ENCODE results near the gene MFSD12.
"Not testable (repeated sequence)": the region's sequence is repeated elsewhere in the genome, so short reads cannot be mapped to it uniquely, and the experiment has no call there.

Gene MFSD12

DNA sequence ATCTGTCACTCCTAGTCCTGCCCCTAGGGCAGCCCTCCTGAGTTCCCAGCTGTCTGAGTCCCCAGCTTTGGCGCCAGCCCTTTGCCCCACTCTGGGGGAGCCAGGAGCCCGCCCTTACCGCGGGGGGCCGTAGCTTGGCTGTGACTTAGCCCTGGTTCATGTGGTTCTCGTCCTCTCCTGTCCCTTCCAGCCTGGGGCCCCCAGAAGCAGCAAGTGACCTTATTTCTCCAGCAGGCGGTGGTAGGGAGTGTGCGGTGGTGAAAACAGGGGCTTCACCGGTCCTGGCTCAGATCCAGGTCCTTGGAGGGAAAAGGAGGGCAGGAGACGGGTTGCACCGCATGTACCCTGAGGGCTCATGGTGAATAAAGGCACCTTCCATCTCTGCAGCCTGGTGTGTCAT lies 35.8 kb upstream of the MFSD12 start:
- Histone ChIP-seq H3K36me3 (ENCODE audit: control insufficient read depth, insufficient read depth, low read length) (no peaks in the 10 kb centered on the region), H3K27me3 (ENCODE audit: control insufficient read depth, insufficient read depth, low read length) (no peaks in the 10 kb centered on the region), H3K4me1 (ENCODE audit: control insufficient read depth, insufficient read depth, low read length) (no peaks in the 10 kb centered on the region), H3K9me3 (ENCODE audit: control insufficient read depth, low read length) (no peaks in the 10 kb centered on the region), H3K9ac (ENCODE audit: low read length) (no peak overlapping the region), H3K4me3 (ENCODE audit: low read length) (no peak overlapping the region)

DNA sequence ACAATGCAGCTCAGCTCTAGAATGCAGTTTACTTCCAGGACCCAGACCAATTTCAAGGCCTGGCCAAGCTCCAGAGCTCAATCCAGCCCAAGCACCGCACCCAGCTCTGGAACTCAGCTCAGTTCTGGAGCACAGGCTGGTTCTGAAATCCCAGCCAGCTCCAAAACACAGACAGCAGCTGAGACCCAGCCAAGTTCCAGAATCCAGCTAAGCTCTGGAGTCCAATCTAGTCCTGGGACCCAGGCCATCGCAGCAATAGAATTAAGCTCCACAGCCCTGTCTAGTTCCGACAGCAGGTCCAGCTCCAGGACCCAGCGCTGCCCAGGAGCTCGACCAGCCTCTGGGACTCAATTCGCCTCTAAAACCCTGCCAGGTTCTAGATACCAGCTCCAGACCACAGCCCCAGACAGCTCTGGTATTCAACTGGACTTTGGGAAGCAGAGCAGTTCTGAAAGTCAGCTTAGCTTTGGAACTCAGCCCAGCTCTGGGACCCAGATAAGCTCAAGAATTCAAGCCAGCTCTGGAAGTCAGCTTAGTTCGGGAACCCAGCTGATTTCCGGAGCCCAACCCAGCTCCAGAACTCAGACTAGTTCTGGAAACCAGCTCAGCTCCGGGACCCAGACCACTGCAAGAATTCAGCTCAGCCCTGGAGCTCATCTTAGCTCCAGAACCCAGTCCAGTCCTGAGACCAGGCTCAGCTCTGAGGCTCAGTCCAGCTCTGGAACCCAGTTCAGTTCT lies 34.7 kb upstream of the MFSD12 start:
- no peak overlapping the region for H3K9ac ChIP-seq (ENCODE audit: low read length)
- H3K4me3 ChIP-seq (ENCODE audit: low read length) = no peak overlapping the region
- no peaks in the 10 kb centered on the region for H3K9me3 ChIP-seq (ENCODE audit: control insufficient read depth, low read length)
- H3K4me1 ChIP-seq (ENCODE audit: control insufficient read depth, insufficient read depth, low read length) = no peaks in the 10 kb centered on the region
- no peaks in the 10 kb centered on the region for H3K36me3 ChIP-seq (ENCODE audit: control insufficient read depth, insufficient read depth, low read length)
- no peaks in the 10 kb centered on the region for H3K27me3 ChIP-seq (ENCODE audit: control insufficient read depth, insufficient read depth, low read length)

DNA sequence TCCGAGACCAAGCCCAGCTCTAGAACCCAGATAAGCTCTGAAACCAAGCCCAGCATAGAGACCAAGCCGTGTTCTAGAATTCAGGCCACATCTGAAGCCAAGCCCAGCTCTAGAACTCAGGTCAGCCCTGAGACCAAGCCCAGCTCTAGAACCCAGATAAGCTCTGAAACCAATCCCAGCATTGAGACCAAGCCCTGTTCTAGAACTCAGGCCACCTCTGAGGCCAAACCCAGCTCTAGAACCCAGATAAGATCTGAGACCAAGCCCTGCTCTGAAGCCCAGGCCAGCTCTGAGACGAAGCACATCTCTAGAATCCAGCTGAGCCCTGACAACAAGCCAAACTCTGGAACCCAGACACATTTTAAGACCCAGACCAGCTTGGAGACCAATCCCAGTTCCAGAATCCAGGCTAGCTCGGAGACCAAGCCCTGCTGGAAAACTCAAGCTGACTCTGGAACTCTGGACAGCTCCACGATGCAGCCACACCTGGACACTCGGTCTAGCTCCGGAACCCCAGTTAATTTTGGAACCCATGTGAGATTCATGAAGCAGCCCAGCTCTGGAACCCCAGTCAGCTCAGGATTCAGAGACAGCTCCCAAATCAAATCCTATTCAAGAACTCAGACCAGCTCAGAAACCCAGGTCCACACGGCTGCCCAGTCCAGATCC lies 33.7 kb upstream of the MFSD12 start:
- H3K36me3 ChIP-seq (ENCODE audit: control insufficient read depth, insufficient read depth, low read length) = no peaks in the 10 kb centered on the region
- H3K4me3 ChIP-seq (ENCODE audit: low read length) = no peak overlapping the region
- H3K27me3 ChIP-seq (ENCODE audit: control insufficient read depth, insufficient read depth, low read length) = peaks cover 3% of the 10 kb centered on the region
- H3K4me1 ChIP-seq (ENCODE audit: control insufficient read depth, insufficient read depth, low read length) = no peaks in the 10 kb centered on the region
- H3K9me3 ChIP-seq (ENCODE audit: control insufficient read depth, low read length) = no peaks in the 10 kb centered on the region
- no peak overlapping the region for H3K9ac ChIP-seq (ENCODE audit: low read length)

DNA sequence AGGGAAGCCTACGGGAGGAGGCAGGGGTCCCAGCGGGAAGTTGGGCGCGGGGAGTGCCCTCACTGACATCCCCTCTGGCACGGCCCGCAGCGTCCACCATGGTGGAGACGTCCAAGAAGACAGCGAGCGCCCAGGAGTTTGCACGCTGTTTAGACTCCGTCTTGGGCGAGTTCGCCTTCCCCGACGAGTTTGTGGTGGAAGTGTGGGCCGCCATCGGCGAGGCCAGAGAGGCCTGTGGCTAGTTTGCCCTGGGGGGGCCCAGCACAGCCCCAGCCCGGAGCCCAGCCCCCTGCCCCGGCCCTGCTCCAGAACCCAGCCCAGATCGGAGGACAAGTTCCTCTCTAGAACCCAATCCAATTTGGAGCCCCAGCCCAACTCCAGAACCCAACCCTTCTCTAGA lies 32.6 kb upstream of the MFSD12 start:
- Histone ChIP-seq H3K27me3 (ENCODE audit: control insufficient read depth, insufficient read depth, low read length) (peaks cover 15% of the 10 kb centered on the region), H3K4me3 (ENCODE audit: low read length) (no peak overlapping the region), H3K9me3 (ENCODE audit: control insufficient read depth, low read length) (no peaks in the 10 kb centered on the region), H3K4me1 (ENCODE audit: control insufficient read depth, insufficient read depth, low read length) (no peaks in the 10 kb centered on the region), H3K36me3 (ENCODE audit: control insufficient read depth, insufficient read depth, low read length) (no peaks in the 10 kb centered on the region), H3K9ac (ENCODE audit: low read length) (no peak overlapping the region)

DNA sequence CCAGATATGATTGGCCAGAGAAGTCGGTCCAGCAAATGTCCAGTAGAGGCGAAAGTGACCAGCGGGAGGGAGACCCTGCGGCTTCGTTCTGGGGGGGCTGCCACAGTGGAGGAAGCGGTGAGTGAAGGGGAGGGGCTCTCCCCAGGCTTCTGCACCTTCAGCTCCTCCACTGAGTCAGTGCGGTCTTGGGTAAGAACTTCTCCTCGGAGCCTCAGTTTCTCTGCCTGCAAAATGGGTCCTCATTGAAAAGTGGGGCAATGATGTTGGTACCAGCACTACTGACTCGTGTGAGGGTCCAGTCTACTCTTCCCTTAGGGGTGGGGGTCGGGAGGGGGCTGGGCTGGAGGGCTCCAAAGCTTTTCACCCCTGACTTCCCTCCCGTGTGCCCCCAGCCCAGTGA lies 32.1 kb upstream of the MFSD12 start:
- Histone ChIP-seq H3K9me3 (ENCODE audit: control insufficient read depth, low read length) (no peaks in the 10 kb centered on the region), H3K9ac (ENCODE audit: low read length) (no peak overlapping the region), H3K36me3 (ENCODE audit: control insufficient read depth, insufficient read depth, low read length) (no peaks in the 10 kb centered on the region), H3K27me3 (ENCODE audit: control insufficient read depth, insufficient read depth, low read length) (peaks cover 15% of the 10 kb centered on the region), H3K4me1 (ENCODE audit: control insufficient read depth, insufficient read depth, low read length) (no peaks in the 10 kb centered on the region), H3K4me3 (ENCODE audit: low read length) (no peak overlapping the region)

DNA sequence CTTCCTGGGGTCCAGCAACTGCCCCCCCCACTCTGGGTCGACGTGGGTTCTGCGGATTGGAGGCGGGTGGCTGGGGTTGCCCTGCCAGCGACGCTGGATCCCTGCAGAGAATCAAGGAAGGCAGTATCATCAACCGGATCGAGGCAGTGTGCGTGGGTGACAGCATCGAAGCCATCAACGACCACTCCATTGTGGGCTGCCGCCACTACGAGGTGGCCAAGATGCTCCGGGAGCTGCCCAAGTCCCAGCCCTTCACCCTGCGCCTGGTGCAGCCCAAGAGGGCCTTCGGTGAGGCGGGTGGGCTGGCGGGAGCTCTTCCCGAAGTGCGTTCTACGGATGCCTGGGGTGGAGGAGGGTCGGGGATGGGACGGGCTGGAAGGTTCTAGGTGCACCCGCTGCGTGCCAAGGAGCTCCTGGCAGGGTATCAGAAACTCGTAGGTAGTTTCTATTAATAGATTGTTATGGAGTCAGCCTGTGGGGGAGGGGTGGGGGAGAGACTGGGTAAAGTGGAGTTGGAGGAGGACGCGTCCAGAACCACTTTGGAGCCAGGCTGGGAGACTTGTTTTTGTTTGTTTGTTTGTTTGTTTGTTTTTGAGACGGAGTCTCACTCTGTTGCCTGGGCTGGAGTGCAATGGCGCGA lies 29.4 kb upstream of the MFSD12 start:
- H3K9me3 ChIP-seq (ENCODE audit: control insufficient read depth, low read length) = no peaks in the 10 kb centered on the region
- H3K4me3 ChIP-seq (ENCODE audit: low read length) = no peak overlapping the region
- peaks cover 15% of the 10 kb centered on the region for H3K27me3 ChIP-seq (ENCODE audit: control insufficient read depth, insufficient read depth, low read length)
- no peaks in the 10 kb centered on the region for H3K4me1 ChIP-seq (ENCODE audit: control insufficient read depth, insufficient read depth, low read length)
- H3K36me3 ChIP-seq (ENCODE audit: control insufficient read depth, insufficient read depth, low read length) = no peaks in the 10 kb centered on the region
- no peak overlapping the region for H3K9ac ChIP-seq (ENCODE audit: low read length)

DNA sequence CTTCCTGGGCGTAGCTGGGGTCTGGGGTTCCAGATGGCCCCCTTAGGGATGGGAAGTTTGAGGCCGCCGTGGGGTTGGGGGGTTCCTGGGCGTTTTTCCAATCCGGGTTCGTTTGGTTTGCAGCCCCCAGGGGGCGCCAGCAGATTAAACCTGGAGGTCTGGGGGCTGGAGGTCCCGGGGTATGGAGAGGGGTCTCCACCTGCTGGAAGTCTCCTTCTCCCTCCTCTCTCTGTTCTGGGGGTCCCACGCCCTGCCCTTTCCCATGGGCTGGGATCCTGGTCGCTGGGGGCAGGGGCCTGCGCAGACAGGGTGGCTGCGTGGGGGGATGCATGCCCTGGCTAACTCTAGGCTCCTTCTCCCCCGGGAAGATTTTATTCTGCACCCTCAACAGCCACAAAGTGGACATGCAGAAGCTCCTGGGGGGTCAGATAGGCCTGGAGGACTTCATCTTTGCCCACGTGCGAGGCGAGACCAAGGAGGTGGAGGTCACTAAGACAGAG lies 28.8 kb upstream of the MFSD12 start:
- H3K9ac ChIP-seq (ENCODE audit: low read length) = no peak overlapping the region
- H3K27me3 ChIP-seq (ENCODE audit: control insufficient read depth, insufficient read depth, low read length) = peaks cover 15% of the 10 kb centered on the region
- H3K4me3 ChIP-seq (ENCODE audit: low read length) = no peak overlapping the region
- no peaks in the 10 kb centered on the region for H3K4me1 ChIP-seq (ENCODE audit: control insufficient read depth, insufficient read depth, low read length)
- H3K36me3 ChIP-seq (ENCODE audit: control insufficient read depth, insufficient read depth, low read length) = no peaks in the 10 kb centered on the region
- no peaks in the 10 kb centered on the region for H3K9me3 ChIP-seq (ENCODE audit: control insufficient read depth, low read length)

DNA sequence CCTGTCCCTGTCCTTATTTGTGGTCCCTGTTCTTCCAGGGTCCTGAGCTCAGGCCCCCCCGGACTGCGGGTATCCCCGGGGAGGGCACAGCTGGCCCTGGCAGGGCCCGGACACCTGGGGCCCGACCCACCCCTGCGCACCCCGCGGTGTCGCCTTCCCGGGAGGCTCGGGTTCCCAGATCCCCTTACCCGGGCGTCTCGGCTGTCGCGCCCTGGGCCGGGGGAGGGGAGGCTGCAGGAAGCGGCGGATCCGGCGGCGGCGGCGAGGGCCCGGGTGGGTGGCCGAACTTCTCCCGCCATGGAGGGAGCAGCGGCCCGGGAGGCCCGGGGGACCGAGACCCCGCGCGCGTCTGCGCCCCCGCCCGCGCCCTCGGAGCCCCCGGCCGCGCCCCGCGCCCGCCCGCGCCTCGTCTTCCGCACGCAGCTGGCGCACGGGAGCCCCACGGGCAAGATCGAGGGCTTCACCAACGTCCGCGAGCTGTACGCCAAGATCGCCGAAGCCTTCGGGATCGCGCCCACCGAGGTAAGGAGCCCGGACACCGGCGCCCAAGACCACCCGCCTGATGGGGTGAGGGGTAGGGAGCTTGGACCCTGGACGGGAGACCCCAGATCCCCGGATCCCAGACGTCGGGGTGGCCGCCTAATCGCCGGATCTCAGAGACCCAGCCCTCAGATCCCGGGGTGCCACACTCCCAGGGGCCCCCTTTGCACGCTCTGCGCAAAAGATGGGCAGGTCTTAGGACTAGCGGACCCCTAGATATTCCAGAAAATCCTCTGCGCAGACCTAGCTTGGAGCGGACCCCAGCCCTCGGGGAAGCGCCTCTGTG lies 28.1 kb upstream of the MFSD12 start, which contains the start of gene GIPC3:
Gene GIPC3 (plus strand): TSS at position 178 of the 826 bp plus-strand sequence. CDS start 120 bp downstream, at position 298.
- H3K27me3 ChIP-seq (ENCODE audit: control insufficient read depth, insufficient read depth, low read length) = peaks cover 15% of the 10 kb centered on the region
- H3K4me3 ChIP-seq (ENCODE audit: low read length) = no peak within 1 kb of the TSS
- no peaks in the 10 kb centered on the region for H3K9me3 ChIP-seq (ENCODE audit: control insufficient read depth, low read length)
- no peaks in the 10 kb centered on the region for H3K4me1 ChIP-seq (ENCODE audit: control insufficient read depth, insufficient read depth, low read length)
- H3K9ac ChIP-seq (ENCODE audit: low read length) = no peak within 1 kb of the TSS
- H3K36me3 ChIP-seq (ENCODE audit: control insufficient read depth, insufficient read depth, low read length) = no peaks in the 10 kb centered on the region

DNA sequence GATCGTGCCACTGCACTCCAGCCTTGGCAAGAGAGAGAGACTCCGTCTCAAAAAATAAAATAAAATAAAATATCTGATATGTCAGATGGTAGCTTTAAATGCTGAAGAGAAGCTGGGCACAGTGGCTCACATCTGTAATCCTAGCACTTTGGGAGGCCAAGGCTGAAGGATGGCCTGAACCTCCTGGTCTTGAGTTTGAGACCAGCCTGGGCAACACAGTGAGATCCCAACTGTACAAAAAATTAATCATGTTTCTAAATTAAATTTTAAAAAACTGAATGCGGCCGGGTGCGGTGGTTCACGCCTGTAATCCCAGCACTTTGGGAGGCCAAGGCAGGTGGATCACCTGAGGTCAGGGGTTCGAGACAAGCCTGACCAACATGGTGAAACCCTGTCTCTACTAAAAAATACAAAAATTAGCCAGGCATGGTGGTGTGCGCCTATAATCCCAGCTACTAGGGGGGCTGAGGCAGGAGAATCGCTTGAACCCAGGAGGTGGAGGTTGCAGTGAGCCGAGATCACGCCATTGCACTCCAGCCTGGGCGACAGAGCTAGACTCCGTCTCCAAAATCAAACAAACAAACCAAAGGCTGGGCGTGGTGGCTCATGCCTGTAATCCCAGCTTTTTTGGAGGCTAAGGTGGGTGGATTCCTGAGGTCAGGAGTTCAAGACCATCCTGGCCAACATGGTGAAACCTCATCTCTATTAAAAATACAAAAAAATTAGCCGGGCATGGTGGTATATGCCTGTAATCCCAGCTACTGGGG lies 26.8 kb upstream of the MFSD12 start:
- not testable (repeated sequence) for H3K4me3 ChIP-seq (ENCODE audit: low read length); H3K9me3 ChIP-seq (ENCODE audit: control insufficient read depth, low read length); H3K9ac ChIP-seq (ENCODE audit: low read length); H3K36me3 ChIP-seq (ENCODE audit: control insufficient read depth, insufficient read depth, low read length); H3K4me1 ChIP-seq (ENCODE audit: control insufficient read depth, insufficient read depth, low read length)
- peaks cover 15% of the 10 kb centered on the region for H3K27me3 ChIP-seq (ENCODE audit: control insufficient read depth, insufficient read depth, low read length)

DNA sequence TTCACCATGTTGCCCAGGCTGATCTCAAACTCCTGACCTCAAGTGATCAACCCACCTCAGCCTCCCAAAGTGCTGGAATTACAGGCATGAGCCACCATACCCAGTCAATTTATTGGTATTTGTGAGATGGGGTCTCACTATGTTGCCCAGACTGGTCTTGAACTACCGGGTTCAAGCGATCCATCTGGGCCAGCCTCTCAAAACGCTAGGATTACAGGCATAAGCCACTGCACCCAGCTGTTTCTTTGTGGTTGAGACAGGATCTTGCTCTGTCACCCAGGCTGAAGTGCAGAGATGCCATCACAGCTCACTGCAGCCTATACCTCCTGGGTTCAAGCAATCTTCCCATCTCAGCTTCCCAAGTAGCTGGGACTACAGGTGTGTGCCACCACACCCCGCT lies 24.4 kb upstream of the MFSD12 start:
- H3K4me1 ChIP-seq (ENCODE audit: control insufficient read depth, insufficient read depth, low read length); H3K9me3 ChIP-seq (ENCODE audit: control insufficient read depth, low read length); H3K36me3 ChIP-seq (ENCODE audit: control insufficient read depth, insufficient read depth, low read length); H3K9ac ChIP-seq (ENCODE audit: low read length); H3K4me3 ChIP-seq (ENCODE audit: low read length): not testable (repeated sequence)
- H3K27me3 ChIP-seq (ENCODE audit: control insufficient read depth, insufficient read depth, low read length) = peaks cover 15% of the 10 kb centered on the region

All from mucosa of stomach (tissue), 1 donor.